Natural killer cell (primary cell): ENCODE results near the gene C21orf91. TPM values are rescaled to one million over a fixed set of nuclear protein-coding genes. Genes with fewer than 3 reads are reported as not detected.

Source experiments
- ATAC-seq, 3 donors: fragments of 150-1000 bp in 2 of 3; fragments of 200-7000 bp in 1 of 3; cut with Tn5 transposase; 1 replicate in 1 of 3; 2 replicates in 2 of 3; pipeline ENCODE4 v1.10.0; 2021; ENCODE audit warnings: mild to moderate bottlenecking in 2 of 3, moderate library complexity in 2 of 3
- DNase-seq, 2 donors: peaks; one replicate each; pipeline versions ENCODE4 v3.0.0 to v3.0.0-alpha.2; 2013 to 2021; ENCODE audit warnings: mixed read lengths in 1 of 2
- H3K27ac ChIP-seq: one replicate; pipeline ENCODE4 v1.5.1; 2013; ENCODE audit warnings: mild to moderate bottlenecking, low read length
- H3K27me3 ChIP-seq: one replicate; pipeline ENCODE4 v1.6.1; 2013; ENCODE audit warnings: low read length; ENCODE audit not compliant: control insufficient read depth, insufficient read depth
- H3K36me3 ChIP-seq: one replicate; pipeline ENCODE4 v1.6.1; 2013; ENCODE audit warnings: low read length; ENCODE audit not compliant: control insufficient read depth, insufficient read depth
- H3K4me1 ChIP-seq: one replicate; pipeline ENCODE4 v1.6.1; 2013; ENCODE audit warnings: low read length; ENCODE audit not compliant: control insufficient read depth, insufficient read depth
- H3K4me3 ChIP-seq: one replicate; pipeline ENCODE4 v1.5.1; 2013; ENCODE audit warnings: low read length
- H3K9me3 ChIP-seq: one replicate; pipeline ENCODE4 v1.6.1; 2013; ENCODE audit warnings: low read length; ENCODE audit not compliant: control insufficient read depth, insufficient read depth
- H3K27ac Mint-ChIP-seq, 2 donors: one replicate each; pipeline ENCODE4 v1.8.0; 2022; ENCODE audit warnings: mild to moderate bottlenecking in 2 of 2, mixed read lengths in 2 of 2, moderate library complexity in 1 of 2
- H3K27me3 Mint-ChIP-seq, 2 donors: one replicate each; pipeline ENCODE4 v1.8.0; 2022; ENCODE audit warnings: low read depth in 2 of 2, mixed read lengths in 2 of 2
- H3K36me3 Mint-ChIP-seq: one replicate; pipeline ENCODE4 v1.8.0; 2022; ENCODE audit warnings: mixed read lengths
- H3K4me1 Mint-ChIP-seq, 2 donors: one replicate each; pipeline ENCODE4 v1.8.0; 2022; ENCODE audit warnings: mixed read lengths in 2 of 2
- H3K4me3 Mint-ChIP-seq: one replicate; pipeline ENCODE4 v1.8.0; 2022; ENCODE audit warnings: mild to moderate bottlenecking, moderate library complexity, mixed read lengths
- H3K9me3 Mint-ChIP-seq, 2 donors: one replicate each; pipeline ENCODE4 v1.8.0; 2022; ENCODE audit warnings: mixed read lengths in 2 of 2
- CTCF ChIP-seq: fragments of 200-600 bp; IDR thresholded peaks from one replicate; pipeline ENCODE4 v1.8.0; 2022; ENCODE audit warnings: antibody characterized with exemption
- WGBS: methylation state at CpG from one replicate; pipeline ENCODE4 v1.1.7; 2013; ENCODE audit warnings: missing lambda C conversion rate; ENCODE audit not compliant: insufficient coverage; 5-methylcytosine and 5-hydroxymethylcytosine counted together
- intact Hi-C: fragments of 100-400 bp; cut with micrococcal nuclease; formaldehyde crosslinking; loops from one replicate; pipeline ENCODE4 v1.14.2; 2022
- total RNA-seq, 4 donors: library from RNA; stranded (reverse); fragments of 120-200 nt in 1 of 4; gene quantifications; one replicate each; pipeline versions ENCODE4 v1.2.3 to v1.2.4, GENCODE V29; 2013 to 2022

C21orf91 gene
- total RNA-seq, 3 donors from 2014 or later (not counting 1 experiment from before 2014, with no cell fraction given), result 40.9 to 59.4 (median 46.4) TPM

DNA sequence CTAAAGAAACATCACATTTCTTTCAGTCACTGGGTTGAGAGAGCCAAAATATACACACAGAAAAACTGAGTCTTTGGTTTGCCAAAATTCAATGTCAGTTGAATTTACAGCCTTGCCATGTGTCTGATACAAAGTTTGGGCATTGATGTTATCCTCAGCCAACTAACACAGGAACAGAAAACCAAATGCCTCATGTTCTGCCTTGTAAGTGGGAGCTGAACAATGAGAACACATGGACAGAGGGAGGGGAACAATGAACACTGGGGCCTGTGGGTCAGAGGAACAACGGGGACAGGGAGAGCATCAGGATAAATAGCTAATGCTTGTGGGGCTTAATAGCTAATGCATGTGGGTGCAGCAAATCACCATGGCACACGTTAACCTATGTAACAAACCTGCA is 39.6 kb upstream of the C21orf91 start:
- peaks cover 4 to 6% of the 10 kb centered on the region in 2 donors for H3K4me1 Mint-ChIP-seq
- H3K27ac Mint-ChIP-seq, result no peak overlapping the region
- WGBS, result 100% methylated on average over 2 of the region's 2 CpGs
- Histone ChIP-seq H3K27me3 (no peaks in the 10 kb centered on the region), H3K4me3 (no peak overlapping the region), H3K36me3 (no peaks in the 10 kb centered on the region), H3K9me3 (no peaks in the 10 kb centered on the region), H3K4me1 (no peaks in the 10 kb centered on the region), H3K27ac (no peak overlapping the region)
- H3K4me3 Mint-ChIP-seq, result no peak overlapping the region
- no peaks in the 10 kb centered on the region for H3K9me3 Mint-ChIP-seq
- peaks cover 10 to 21% of the 10 kb centered on the region in 2 donors for H3K27me3 Mint-ChIP-seq
- H3K36me3 Mint-ChIP-seq, result no peaks in the 10 kb centered on the region
- no peak for ATAC-seq
- no peak for DNase-seq
- intact Hi-C loops, result no loop called here
- TF ChIP-seq CTCF, result no peak

DNA sequence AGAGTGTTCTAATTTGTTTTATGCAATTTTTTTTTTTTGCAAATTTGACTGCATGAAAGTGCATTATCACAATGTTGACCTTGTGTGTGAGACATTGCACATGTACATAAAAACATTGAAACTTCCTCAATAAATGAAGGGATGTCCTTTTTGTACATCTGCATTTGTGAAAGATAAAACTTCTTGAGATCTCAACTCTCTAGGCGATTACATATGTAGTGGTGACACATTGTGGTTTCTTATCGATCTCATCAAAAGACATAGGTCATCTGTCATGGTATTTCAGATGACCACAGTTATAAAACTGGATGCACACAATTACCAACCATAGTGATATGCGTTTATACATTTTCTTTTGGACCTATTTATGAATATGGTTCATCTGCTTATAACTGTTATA is 35.6 kb upstream of the C21orf91 start:
- Mint-ChIP-seq H3K36me3 (no peaks in the 10 kb centered on the region), H3K4me3 (no peak overlapping the region), H3K27me3 (peaks cover 6 to 17% of the 10 kb centered on the region in 2 donors), H3K27ac (no peak overlapping the region), H3K9me3 (no peaks in the 10 kb centered on the region), H3K4me1 (peaks cover 4 to 6% of the 10 kb centered on the region in 2 donors)
- DNase-seq (no peak), ATAC-seq (no peak)
- Histone ChIP-seq H3K4me3 (no peak overlapping the region), H3K4me1 (no peaks in the 10 kb centered on the region), H3K36me3 (no peaks in the 10 kb centered on the region), H3K27me3 (no peaks in the 10 kb centered on the region), H3K27ac (no peak overlapping the region), H3K9me3 (no peaks in the 10 kb centered on the region)
- no CpG with 5 or more reads among the region's 3 CpGs for WGBS
- intact Hi-C loops, result no loop called here
- no peak for TF ChIP-seq CTCF

DNA sequence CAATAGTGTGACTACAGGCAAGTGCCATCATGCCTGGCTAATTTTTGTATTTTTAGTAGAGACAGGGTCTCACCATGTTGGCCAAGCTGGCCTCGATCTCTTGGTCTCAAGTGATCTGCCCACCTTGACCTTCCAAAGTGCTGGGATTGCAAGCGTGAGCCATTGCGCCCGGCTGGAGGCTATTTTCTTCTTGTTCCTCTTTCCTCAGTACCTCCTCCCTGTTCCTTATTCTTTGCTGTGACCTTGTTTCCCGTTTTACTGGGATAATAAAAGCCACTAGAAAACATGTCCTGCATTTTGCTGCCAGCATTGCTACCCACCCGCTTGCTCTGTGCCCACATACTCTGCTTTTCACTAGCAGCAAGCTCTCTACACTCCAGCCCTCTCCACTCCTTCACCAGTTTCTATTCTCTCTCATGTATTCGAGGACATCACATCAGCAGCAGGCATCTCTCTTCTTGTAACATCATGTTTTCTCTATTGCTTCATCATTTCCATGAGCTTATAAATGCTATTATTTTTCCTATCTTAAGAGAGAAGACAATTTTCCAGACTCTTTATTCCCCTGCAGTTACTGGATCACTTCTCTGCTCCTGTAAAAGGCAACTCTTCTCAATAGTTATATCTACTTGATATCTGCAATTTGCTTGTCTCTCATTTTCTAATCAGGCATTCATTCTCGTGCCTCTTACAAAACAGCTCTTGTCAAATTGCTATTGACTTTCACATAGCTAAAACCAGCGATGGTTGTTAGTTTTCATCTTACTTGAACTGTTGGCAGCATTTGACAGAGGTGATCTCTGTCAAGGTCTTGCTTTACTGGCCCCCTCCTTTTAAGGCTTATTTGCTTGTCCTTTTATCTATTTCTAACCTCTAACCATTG is 34.5 kb upstream of the C21orf91 start:
- ATAC-seq (no peak), DNase-seq (no peak)
- Mint-ChIP-seq H3K36me3 (no peaks in the 10 kb centered on the region), H3K4me3 (no peak overlapping the region), H3K9me3 (no peaks in the 10 kb centered on the region), H3K27me3 (peaks cover 6 to 13% of the 10 kb centered on the region in 2 donors), H3K27ac (no peak overlapping the region), H3K4me1 (peaks cover 4 to 6% of the 10 kb centered on the region in 2 donors)
- TF ChIP-seq CTCF, result no peak
- H3K27me3 ChIP-seq, result no peaks in the 10 kb centered on the region
- no peak overlapping the region for H3K4me3 ChIP-seq
- intact Hi-C loops, result no loop called here
- H3K9me3 ChIP-seq, result no peaks in the 10 kb centered on the region
- 81% methylated on average over 9 of the region's 9 CpGs for WGBS
- H3K36me3 ChIP-seq, result no peaks in the 10 kb centered on the region
- H3K4me1 ChIP-seq, result no peaks in the 10 kb centered on the region
- no peak overlapping the region for H3K27ac ChIP-seq
